ENCODE results near the gene CCBE1.

GRCh38 chr18:59478591-59478990 lies 218.6 kb downstream of the CCBE1 start:
- TF ChIP-seq CTCF (IDR thresholded peaks at IDR 0.05), result no peak
- TF ChIP-seq POLR2A (IDR thresholded peaks at IDR 0.05), result no peak
